ENCODE measurements around the gene SIRT3. TPM values are rescaled to one million over a fixed set of nuclear protein-coding genes. Genes with fewer than 3 reads are reported as not detected.

SIRT3 gene
- polyA plus RNA-seq, 3 donors from 2014 or later: 6.7 to 11.1 (median 7.4) TPM

DNA sequence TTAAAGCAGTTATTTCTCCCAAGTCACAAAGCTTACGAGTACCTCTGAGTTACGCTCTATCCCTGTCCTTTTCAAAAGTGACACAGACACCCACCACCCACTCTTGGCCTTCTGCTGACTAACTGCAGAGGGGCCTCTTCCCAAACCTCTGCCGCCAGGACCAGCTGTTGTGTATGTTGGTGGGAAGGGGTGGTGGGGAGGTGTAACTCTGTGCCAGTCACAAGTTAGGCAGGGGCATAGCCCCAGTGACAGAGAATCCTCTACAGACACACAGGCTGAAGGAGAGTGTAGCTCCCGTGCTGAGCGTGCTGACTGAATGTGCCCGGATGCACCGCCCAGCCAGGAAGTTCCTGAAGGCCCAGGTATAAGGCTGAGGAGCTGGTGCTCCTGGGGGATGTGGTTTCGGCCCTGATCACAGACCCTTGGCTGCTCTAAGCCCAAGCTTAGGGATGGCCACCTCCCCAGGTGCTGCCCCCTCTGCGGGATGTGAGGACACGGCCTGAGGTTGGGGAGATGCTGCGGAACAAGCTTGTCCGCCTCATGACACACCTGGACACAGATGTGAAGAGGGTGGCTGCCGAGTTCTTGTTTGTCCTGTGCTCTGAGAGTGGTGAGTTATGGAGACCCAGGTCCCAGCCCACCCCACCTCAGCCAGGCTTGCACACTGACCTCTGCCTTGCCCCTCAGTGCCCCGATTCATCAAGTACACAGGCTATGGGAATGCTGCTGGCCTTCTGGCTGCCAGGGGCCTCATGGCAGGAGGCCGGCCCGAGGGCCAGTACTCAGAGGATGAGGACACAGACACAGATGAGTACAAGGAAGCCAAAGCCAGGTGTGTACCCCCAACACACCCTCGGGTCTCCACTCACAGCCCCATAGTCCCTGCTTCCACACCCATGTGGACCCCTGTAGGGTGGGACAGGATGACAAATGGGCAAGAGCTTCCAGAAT is 23.7 kb downstream of the SIRT3 start:
- peaks cover 3 to 17% (median 7%) of the 10 kb centered on the region in 3 donors for H3K36me3 Mint-ChIP-seq
- peaks cover 11 to 18% (median 12%) of the 10 kb centered on the region in 3 donors for H3K27me3 Mint-ChIP-seq (ENCODE audit: low read depth in 3 of 3)
- H3K4me1 Mint-ChIP-seq: peaks cover 10 to 23% of the 10 kb centered on the region in 2 donors
- peak overlapping the region in 2 of 6 donors; percentile 18 to 22 for H3K27ac Mint-ChIP-seq
- no peaks in the 10 kb centered on the region for H3K9me3 Mint-ChIP-seq
- DNase-seq: no peak
- no peak overlapping the region for H3K4me3 Mint-ChIP-seq

DNA sequence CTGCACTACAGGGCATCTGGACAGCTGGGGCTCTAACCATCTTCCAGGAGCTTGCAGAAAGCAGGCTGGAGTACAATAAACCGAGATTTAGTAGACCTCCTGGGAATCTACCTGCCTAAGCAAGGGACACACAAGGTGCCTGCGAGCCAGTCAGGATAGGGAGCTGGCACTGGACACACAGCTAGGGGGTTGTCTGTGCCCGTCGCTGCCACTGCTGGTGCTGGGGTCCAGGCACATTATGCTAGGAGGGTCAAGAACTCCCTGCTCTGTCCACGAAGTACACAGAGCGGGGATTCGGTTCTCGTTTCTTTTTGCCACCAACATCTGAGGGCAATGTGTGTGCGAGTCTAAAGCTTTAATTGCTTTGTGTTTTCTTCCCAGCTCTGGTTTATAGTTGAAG is 24.4 kb downstream of the SIRT3 start:
- Mint-ChIP-seq H3K27ac (peak overlapping the region in 1 of 6 donors; percentile 23), H3K36me3 (peaks cover 3 to 17% (median 7%) of the 10 kb centered on the region in 3 donors), H3K9me3 (no peaks in the 10 kb centered on the region), H3K4me1 (peaks cover 13 to 27% of the 10 kb centered on the region in 2 donors), H3K4me3 (peak overlapping the region in 3 of 5 donors; percentile 21 to 50 (median 36)), H3K27me3 (ENCODE audit: low read depth in 3 of 3) (peaks cover 15 to 23% (median 16%) of the 10 kb centered on the region in 3 donors)
- DNase-seq: no peak

- no peak for DNase-seq
- Mint-ChIP-seq H3K27me3 (ENCODE audit: low read depth in 3 of 3) (peaks cover 17 to 26% (median 20%) of the 10 kb centered on the region in 3 donors), H3K27ac (peak overlapping the region in 3 of 6 donors; percentile 39 to 79 (median 73)), H3K4me3 (peak overlapping the region; percentile 21 to 55 (median 36)), H3K4me1 (peaks cover 17 to 32% of the 10 kb centered on the region in 2 donors), H3K9me3 (no peaks in the 10 kb centered on the region), H3K36me3 (peaks cover 3 to 17% (median 7%) of the 10 kb centered on the region in 3 donors)
These were observed 24.8 kb downstream of the SIRT3 start for GRCh38 chr11:211295-211694.

- H3K27ac Mint-ChIP-seq: peak overlapping the region in 4 of 6 donors; percentile 40 to 77 (median 68)
- DNase-seq: no peak
- peaks cover 22 to 37% of the 10 kb centered on the region in 2 donors for H3K4me1 Mint-ChIP-seq
- H3K36me3 Mint-ChIP-seq: peaks cover 3 to 17% (median 7%) of the 10 kb centered on the region in 3 donors
- H3K4me3 Mint-ChIP-seq: peak overlapping the region in 3 of 5 donors; percentile 23 to 63 (median 48)
- peaks cover 17 to 29% (median 20%) of the 10 kb centered on the region in 3 donors for H3K27me3 Mint-ChIP-seq (ENCODE audit: low read depth in 3 of 3)
- H3K9me3 Mint-ChIP-seq: no peaks in the 10 kb centered on the region
These were observed 25.4 kb downstream of the SIRT3 start for GRCh38 chr11:210803-211180.

DNA sequence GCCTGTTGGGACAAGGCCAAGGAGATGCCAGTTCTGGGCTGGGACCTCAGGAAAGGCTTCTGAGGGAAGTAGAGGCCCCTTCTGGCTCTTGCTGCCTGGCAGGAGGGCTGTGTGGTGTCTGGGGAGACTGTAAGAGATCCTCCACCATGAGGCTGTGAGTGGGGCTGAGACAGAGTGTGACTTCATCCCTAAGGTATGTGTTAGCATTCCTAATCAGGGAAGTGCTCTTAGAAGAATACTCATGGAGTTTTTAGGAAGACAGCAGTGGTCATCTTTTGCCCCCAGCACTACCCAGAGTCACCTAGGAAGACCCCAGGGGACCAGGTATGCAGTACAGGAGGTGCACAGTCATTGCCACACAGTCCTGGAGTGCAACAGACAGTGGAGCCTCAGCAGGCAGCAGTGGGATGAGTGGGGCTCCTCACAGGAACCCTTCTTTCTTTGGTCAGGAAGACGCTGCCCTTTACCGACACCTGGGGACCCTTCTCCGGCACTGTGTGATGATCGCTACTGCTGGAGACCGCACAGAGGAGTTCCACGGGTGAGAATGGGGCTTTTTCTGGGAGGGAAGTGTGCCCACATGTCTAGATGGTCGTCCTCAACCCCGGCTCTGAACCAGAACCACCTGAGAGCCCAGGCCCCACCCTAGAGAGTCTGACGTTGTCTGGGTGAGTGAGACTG is 25.9 kb downstream of the SIRT3 start:
- no peak for DNase-seq
- Mint-ChIP-seq H3K27me3 (ENCODE audit: low read depth in 3 of 3) (peaks cover 17 to 27% (median 20%) of the 10 kb centered on the region in 3 donors), H3K9me3 (no peaks in the 10 kb centered on the region), H3K4me1 (peaks cover 27 to 41% of the 10 kb centered on the region in 2 donors), H3K27ac (peak overlapping the region; percentile 59 to 81 (median 78)), H3K4me3 (peak overlapping the region; percentile 46 to 97 (median 60)), H3K36me3 (peaks cover 3 to 17% (median 7%) of the 10 kb centered on the region in 3 donors)

DNA sequence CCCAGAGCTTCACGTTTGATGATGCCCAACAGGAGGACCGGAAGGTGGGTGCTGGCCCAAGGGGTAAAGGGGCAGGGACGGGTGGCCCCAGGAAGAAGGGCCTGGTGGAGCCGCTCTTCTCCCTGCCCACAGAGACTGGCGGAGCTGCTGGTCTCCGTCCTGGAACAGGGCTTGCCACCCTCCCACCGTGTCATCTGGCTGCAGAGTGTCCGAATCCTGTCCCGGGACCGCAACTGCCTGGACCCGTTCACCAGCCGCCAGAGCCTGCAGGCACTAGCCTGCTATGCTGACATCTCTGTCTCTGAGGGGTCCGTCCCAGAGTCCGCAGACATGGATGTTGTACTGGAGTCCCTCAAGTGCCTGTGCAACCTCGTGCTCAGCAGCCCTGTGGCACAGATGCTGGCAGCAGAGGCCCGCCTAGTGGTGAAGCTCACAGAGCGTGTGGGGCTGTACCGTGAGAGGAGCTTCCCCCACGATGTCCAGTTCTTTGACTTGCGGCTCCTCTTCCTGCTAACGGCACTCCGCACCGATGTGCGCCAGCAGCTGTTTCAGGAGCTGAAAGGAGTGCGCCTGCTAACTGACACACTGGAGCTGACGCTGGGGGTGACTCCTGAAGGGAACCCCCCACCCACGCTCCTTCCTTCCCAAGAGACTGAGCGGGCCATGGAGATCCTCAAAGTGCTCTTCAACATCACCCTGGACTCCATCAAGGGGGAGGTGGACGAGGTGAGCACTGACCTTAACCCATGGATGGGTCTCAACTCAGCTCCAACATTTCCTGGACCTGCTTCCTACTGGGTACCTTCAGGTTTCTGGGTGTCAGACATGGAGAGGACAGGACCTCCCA is 26.6 kb downstream of the SIRT3 start:
- Mint-ChIP-seq H3K4me3 (peak overlapping the region; percentile 93 to 99 (median 94)), H3K27ac (peak overlapping the region; percentile 77 to 100 (median 95)), H3K36me3 (peaks cover 3 to 20% (median 7%) of the 10 kb centered on the region in 3 donors), H3K9me3 (no peaks in the 10 kb centered on the region), H3K4me1 (peaks cover 29 to 43% of the 10 kb centered on the region in 2 donors), H3K27me3 (ENCODE audit: low read depth in 3 of 3) (peaks cover 17 to 27% (median 20%) of the 10 kb centered on the region in 3 donors)
- DNase-seq: no peak

- Mint-ChIP-seq H3K27me3 (ENCODE audit: low read depth in 3 of 3) (peaks cover 17 to 27% (median 21%) of the 10 kb centered on the region in 3 donors), H3K36me3 (peaks cover 3 to 17% (median 7%) of the 10 kb centered on the region in 3 donors), H3K27ac (peak overlapping the region; percentile 77 to 100 (median 95)), H3K4me1 (peaks cover 35 to 47% of the 10 kb centered on the region in 2 donors), H3K9me3 (no peaks in the 10 kb centered on the region), H3K4me3 (peak overlapping the region; percentile 93 to 99 (median 94))
- DNase-seq: no peak
These were observed 27.3 kb downstream of the SIRT3 start for GRCh38 chr11:208917-209260.

DNA sequence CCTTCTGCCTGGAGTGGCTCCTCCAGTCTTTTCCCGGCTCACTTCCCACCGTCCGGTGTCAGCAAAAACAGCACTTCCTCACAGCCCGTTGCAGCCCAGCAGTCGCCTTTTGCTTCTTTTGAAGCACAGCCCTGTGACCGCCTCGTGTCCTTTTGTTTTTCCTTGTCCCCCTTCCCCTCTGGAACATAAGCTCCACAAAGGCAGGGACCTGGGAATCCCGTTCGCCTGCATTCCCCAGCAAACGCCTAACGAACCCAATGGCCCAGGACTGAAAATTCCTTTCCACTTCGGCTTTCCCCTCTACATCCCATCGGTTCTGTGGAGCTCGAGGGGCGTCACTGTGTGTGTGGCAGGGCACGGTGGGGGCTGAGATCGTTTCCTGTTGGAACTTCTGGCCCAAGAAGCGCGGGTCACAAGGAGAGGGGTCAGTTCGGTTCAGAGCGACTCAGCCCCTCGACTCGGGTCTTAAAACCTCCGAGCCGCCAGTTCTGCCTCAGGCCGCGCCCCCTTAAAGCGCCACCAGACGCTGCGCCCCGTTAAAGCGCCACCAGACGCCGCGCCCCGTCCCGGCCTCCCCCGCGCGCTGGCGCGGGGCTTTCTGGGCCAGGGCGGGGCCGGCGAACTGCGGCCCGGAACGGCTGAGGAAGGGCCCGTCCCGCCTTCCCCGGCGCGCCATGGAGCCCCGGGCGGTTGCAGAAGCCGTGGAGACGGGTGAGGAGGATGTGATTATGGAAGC is 27.8 kb downstream of the SIRT3 start:
- peak; percentile 85 to 86 (median 85) for DNase-seq
- peak overlapping the region; percentile 93 to 99 (median 94) for H3K4me3 Mint-ChIP-seq
- H3K4me1 Mint-ChIP-seq: peaks cover 41 to 48% of the 10 kb centered on the region in 2 donors
- no peaks in the 10 kb centered on the region for H3K9me3 Mint-ChIP-seq
- peaks cover 17 to 27% (median 21%) of the 10 kb centered on the region in 3 donors for H3K27me3 Mint-ChIP-seq (ENCODE audit: low read depth in 3 of 3)
- H3K36me3 Mint-ChIP-seq: peaks cover 3 to 18% (median 6%) of the 10 kb centered on the region in 3 donors
- H3K27ac Mint-ChIP-seq: peak overlapping the region; percentile 98 to 100 (median 99)

DNA sequence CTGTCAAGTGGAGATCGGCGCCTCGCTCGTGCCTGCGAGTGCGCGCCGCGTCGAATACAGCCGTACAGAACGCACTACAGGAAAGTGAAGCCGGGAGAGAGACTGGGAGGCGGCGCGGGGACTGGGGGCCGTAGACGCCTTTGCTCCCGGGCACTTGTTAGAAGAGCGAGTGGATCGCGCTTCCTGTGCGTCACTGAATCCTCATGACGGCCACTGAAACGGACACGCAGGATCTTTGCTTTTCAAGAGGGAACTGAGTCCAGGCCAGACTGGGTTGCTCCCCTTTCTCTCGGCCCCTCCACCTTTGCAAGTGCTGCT is 28.3 kb downstream of the SIRT3 start:
- Mint-ChIP-seq H3K4me1 (peaks cover 46 to 54% of the 10 kb centered on the region in 2 donors), H3K36me3 (peaks cover 3 to 16% (median 3%) of the 10 kb centered on the region in 3 donors), H3K27me3 (ENCODE audit: low read depth in 3 of 3) (peaks cover 17 to 27% (median 21%) of the 10 kb centered on the region in 3 donors), H3K27ac (peak overlapping the region; percentile 98 to 100 (median 99)), H3K4me3 (peak overlapping the region; percentile 93 to 99 (median 94)), H3K9me3 (no peaks in the 10 kb centered on the region)
- no peak for DNase-seq

- Mint-ChIP-seq H3K9me3 (no peaks in the 10 kb centered on the region), H3K36me3 (peaks cover 3 to 16% (median 3%) of the 10 kb centered on the region in 3 donors), H3K27me3 (ENCODE audit: low read depth in 3 of 3) (peaks cover 17 to 29% (median 21%) of the 10 kb centered on the region in 3 donors), H3K27ac (peak within 1 kb of the TSS; percentile 98 to 100 (median 99)), H3K4me1 (peaks cover 47 to 57% of the 10 kb centered on the region in 2 donors), H3K4me3 (peak within 1 kb of the TSS; percentile 93 to 99 (median 97))
- DNase-seq: peak; percentile 97 to 99 (median 98)
These were observed 28.8 kb downstream of the SIRT3 start, which contains the start of the genes BET1L and RIC8A for GRCh38 chr11:207208-207862. BET1L (minus strand) TSS chr11:207399; CDS start chr11:207321, 78 bp downstream. RIC8A (plus strand) TSS chr11:207708; CDS start chr11:208855, 1,147 bp downstream.

DNA sequence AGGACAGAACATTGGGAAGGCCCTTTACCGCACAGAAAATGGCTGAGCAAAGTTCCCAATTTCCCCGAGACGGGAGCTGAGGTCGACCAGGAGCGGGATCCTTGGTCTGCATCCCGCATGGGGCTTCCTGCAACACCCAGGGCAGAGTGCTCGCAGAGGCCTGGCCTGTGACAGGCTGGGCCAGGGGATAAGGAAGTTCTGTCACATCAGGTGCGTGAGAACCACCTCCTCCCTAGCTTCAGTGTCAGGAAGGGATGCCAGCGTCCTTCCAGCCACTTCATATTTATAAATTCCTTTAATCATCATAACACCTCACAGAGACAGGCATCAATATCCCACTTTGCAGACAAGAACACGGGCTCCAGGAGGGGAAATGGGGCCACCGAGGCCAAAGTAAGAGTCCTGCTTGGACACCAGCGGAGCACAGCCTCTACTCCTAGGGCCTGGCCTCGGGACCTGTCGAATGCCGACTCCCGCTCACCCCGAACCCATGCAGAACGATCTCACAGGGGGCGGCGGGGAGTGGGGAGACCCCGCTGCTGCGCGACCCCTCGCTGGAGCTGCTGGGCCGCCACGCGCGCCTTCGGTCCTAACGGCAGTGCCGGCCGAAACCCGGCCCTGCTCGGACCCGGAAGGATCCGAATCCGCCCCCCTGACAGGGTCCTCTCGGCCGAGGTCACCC is 29.5 kb downstream of the SIRT3 start:
- H3K4me1 Mint-ChIP-seq: peaks cover 47 to 61% of the 10 kb centered on the region in 2 donors
- H3K27me3 Mint-ChIP-seq (ENCODE audit: low read depth in 3 of 3): peaks cover 17 to 28% (median 21%) of the 10 kb centered on the region in 3 donors
- H3K36me3 Mint-ChIP-seq: peaks cover 3 to 16% (median 3%) of the 10 kb centered on the region in 3 donors
- peak overlapping the region; percentile 93 to 99 (median 97) for H3K4me3 Mint-ChIP-seq
- DNase-seq: no peak
- no peaks in the 10 kb centered on the region for H3K9me3 Mint-ChIP-seq
- peak overlapping the region; percentile 91 to 100 (median 98) for H3K27ac Mint-ChIP-seq
